Measurements from ENCODE around the gene NFATC4. TPM values are rescaled to one million over a fixed set of nuclear protein-coding genes. Genes with fewer than 3 reads are reported as not detected.

NFATC4 gene
- total and polyA plus RNA-seq, 3 donors from 2014 or later: 40.9 to 83.6 (median 53.5) TPM

- DNase-seq: no peak
- H3K4me1 ChIP-seq: no peaks in the 10 kb centered on the region
- intact Hi-C loops (cut with DNase I; ENCODE audit: low total_unique reads): no loop called here
- H3K36me3 ChIP-seq (ENCODE audit: low read depth, missing control alignments): no peaks in the 10 kb centered on the region
- no peak overlapping the region for H3K4me3 ChIP-seq
- no peak for TF ChIP-seq CTCF (IDR thresholded peaks at IDR 0.05)
- TF ChIP-seq POLR2A (IDR thresholded peaks at IDR 0.05): no peak
- no peaks in the 10 kb centered on the region for H3K27me3 ChIP-seq
- H3K27ac ChIP-seq: no peak overlapping the region
- no peaks in the 10 kb centered on the region for H3K9me3 ChIP-seq
- 87 to 89% methylated on average over 11 to 12 of the region's 12 CpGs for WGBS, 2 donors
These were observed 4.9 kb downstream of the NFATC4 start for GRCh38 chr14:24372701-24373416.

GRCh38 chr14:24376448-24377070 is 8.6 kb downstream of the NFATC4 start:
- DNase-seq: no peak
- TF ChIP-seq POLR2A (IDR thresholded peaks at IDR 0.05) (no peak), CTCF (IDR thresholded peaks at IDR 0.05) (no peak)
- intact Hi-C loops (cut with DNase I; ENCODE audit: low total_unique reads): no loop called here
- Histone ChIP-seq H3K9me3 (no peaks in the 10 kb centered on the region), H3K4me3 (no peak overlapping the region), H3K36me3 (ENCODE audit: low read depth, missing control alignments) (no peaks in the 10 kb centered on the region), H3K27ac (no peak overlapping the region), H3K27me3 (no peaks in the 10 kb centered on the region), H3K4me1 (peaks cover 4% of the 10 kb centered on the region)
- WGBS, 2 donors: 81 to 89% methylated on average over 15 to 16 of the region's 16 CpGs

- Histone ChIP-seq H3K27me3 (no peaks in the 10 kb centered on the region), H3K36me3 (ENCODE audit: low read depth, missing control alignments) (no peaks in the 10 kb centered on the region), H3K4me3 (no peak overlapping the region), H3K27ac (no peak overlapping the region), H3K4me1 (peaks cover 10% of the 10 kb centered on the region), H3K9me3 (no peaks in the 10 kb centered on the region)
- TF ChIP-seq CTCF (IDR thresholded peaks at IDR 0.05) (no peak), POLR2A (IDR thresholded peaks at IDR 0.05) (no peak)
- no peak for DNase-seq
- intact Hi-C loops (cut with DNase I; ENCODE audit: low total_unique reads): no loop called here
- WGBS, 2 donors: 81 to 94% methylated on average over 7 of the region's 7 CpGs
These were observed 9.1 kb downstream of the NFATC4 start for GRCh38 chr14:24377126-24377525.

- no peak overlapping the region for H3K27ac ChIP-seq
- 75 to 85% methylated on average over 2 of the region's 2 CpGs for WGBS, 2 donors
These were observed 9.7 kb downstream of the NFATC4 start for GRCh38 chr14:24377657-24378056.

More at GRCh38 chr14:24377657-24378056, 9.7 kb downstream of the NFATC4 start:
- peaks cover 13% of the 10 kb centered on the region for H3K4me1 ChIP-seq
- H3K9me3 ChIP-seq: no peaks in the 10 kb centered on the region
- no peaks in the 10 kb centered on the region for H3K36me3 ChIP-seq (ENCODE audit: low read depth, missing control alignments)
- intact Hi-C loops (cut with DNase I; ENCODE audit: low total_unique reads): no loop called here
- DNase-seq: no peak
- TF ChIP-seq CTCF (IDR thresholded peaks at IDR 0.05) (no peak), POLR2A (IDR thresholded peaks at IDR 0.05) (no peak)
- H3K4me3 ChIP-seq: no peak overlapping the region
- no peaks in the 10 kb centered on the region for H3K27me3 ChIP-seq

Measured in testis (tissue), 3 donors.